SJCRH30 (cell line): ENCODE data around the gene VTCN1. TPM values are rescaled to one million over a fixed set of nuclear protein-coding genes. Genes with fewer than 3 reads are reported as not detected.
"Not testable (repeated sequence)": the region's sequence is repeated elsewhere in the genome, so short reads cannot be mapped to it uniquely, and the experiment has no call there.

ENCODE experiments used
- DNase-seq, 2 experiments: peaks; one replicate each; pipeline ENCODE4 v3.0.0-alpha.2; 2015 to 2020
- H3K27ac ChIP-seq: fragments of 250-450 bp; sonication (Bioruptor Pico); 2 replicates; pipeline ENCODE4 v1.5.1; 2020; ENCODE audit warnings: mild to moderate bottlenecking, moderate library complexity
- H3K27me3 ChIP-seq: fragments of 250-450 bp; sonication (Bioruptor Pico); 2 replicates; pipeline ENCODE4 v1.5.1; 2020; ENCODE audit warnings: mild to moderate bottlenecking, moderate library complexity
- H3K36me3 ChIP-seq: fragments of 250-450 bp; sonication (Bioruptor Pico); 2 replicates; pipeline ENCODE4 v1.5.1; 2020; ENCODE audit warnings: mild to moderate bottlenecking, moderate library complexity
- H3K4me1 ChIP-seq: fragments of 250-450 bp; sonication (Bioruptor Pico); 2 replicates; pipeline ENCODE4 v1.5.1; 2020; ENCODE audit warnings: mild to moderate bottlenecking, moderate library complexity
- H3K4me3 ChIP-seq: fragments of 250-450 bp; sonication (Bioruptor Pico); 2 replicates; pipeline ENCODE4 v1.5.1; 2020; ENCODE audit warnings: mild to moderate bottlenecking, moderate library complexity
- H3K9me3 ChIP-seq: fragments of 250-450 bp; sonication (Bioruptor Pico); replicated peaks from 2 replicates; pipeline ENCODE4 v1.5.1; 2020; ENCODE audit warnings: mild to moderate bottlenecking, moderate library complexity
- total RNA-seq: library from RNA; depleted of rRNA; stranded (reverse); fragments of >200 nt; shearing (Covaris generic); gene quantifications from 2 replicates; pipeline ENCODE4 v1.2.3, GENCODE V29; 2014

Gene VTCN1
- total RNA-seq, 1 experiment from 2014 or later: 0.40 TPM

DNA sequence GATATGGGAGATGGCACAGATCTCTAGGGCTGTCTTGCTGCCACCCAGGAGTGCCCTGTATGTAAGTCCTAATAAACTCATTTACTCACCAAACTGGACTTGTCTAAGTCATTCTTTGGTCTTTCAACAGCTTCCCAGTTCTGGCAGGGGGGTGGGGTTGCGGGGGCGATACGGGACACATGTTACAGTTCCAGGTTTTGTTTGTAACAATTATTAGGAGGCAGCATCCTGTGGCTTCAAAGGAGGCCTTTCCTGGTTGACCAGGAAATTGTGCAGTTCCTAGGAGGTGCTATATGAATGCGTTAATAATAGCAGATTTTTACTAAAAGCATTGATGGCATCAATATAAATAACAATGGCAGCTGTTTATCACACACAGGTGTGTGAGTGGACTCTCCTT, 46.5 kb downstream of the VTCN1 start:
- Histone ChIP-seq H3K27me3 (no peaks in the 10 kb centered on the region), H3K4me1 (peaks cover 36% of the 10 kb centered on the region), H3K9me3 (no peaks in the 10 kb centered on the region), H3K27ac (no peak overlapping the region), H3K36me3 (no peaks in the 10 kb centered on the region), H3K4me3 (no peak overlapping the region)
- no peak for DNase-seq

DNA sequence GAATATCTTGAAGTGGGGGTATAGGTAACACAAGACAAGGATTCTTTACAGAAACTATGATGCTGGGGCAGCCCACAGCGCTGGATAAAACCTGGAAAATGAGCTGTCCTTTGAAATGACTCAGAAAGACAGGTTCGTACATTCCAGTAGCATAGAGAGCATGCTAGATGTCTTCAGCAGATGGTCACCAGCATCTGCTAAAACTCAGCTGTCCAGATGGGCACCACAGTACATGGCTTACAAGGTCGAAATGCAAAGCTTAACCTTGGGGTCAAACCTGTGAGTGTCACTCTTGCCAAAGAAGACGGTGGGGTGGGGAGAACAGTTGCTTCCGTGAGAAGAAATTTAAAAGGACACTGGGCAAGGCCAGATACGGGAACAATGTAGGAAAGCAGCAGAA, 47.9 kb downstream of the VTCN1 start:
- Histone ChIP-seq H3K4me3 (no peak overlapping the region), H3K27me3 (no peaks in the 10 kb centered on the region), H3K27ac (peak overlapping the region; percentile 65), H3K36me3 (no peaks in the 10 kb centered on the region), H3K4me1 (peaks cover 36% of the 10 kb centered on the region), H3K9me3 (no peaks in the 10 kb centered on the region)
- peak; percentile 86 to 88 for DNase-seq

DNA sequence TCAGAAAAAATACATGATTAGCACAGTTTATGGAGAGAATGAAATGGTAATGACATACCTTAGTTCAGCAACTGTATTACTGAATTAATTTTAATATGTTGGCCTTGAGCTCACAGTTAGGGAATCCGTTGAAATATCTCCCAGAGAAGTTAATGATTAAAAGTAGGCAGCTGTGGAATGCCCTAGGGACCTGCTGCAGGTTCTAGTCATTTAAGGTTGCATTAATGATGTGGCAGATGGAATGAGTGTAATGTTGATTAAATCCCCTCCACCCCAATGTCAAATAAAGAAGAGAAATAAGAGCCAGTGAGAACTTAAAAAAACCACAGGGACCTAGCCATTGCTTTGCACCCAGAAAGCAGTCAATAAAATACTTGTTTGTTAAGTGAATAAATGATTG, 48.8 kb downstream of the VTCN1 start:
- H3K4me3 ChIP-seq: no peak overlapping the region
- peak overlapping the region; percentile 65 for H3K27ac ChIP-seq
- H3K9me3 ChIP-seq: no peaks in the 10 kb centered on the region
- no peaks in the 10 kb centered on the region for H3K27me3 ChIP-seq
- DNase-seq: peak in 1 of 2 experiments; percentile 38
- peaks cover 36% of the 10 kb centered on the region for H3K4me1 ChIP-seq
- H3K36me3 ChIP-seq: no peaks in the 10 kb centered on the region

DNA sequence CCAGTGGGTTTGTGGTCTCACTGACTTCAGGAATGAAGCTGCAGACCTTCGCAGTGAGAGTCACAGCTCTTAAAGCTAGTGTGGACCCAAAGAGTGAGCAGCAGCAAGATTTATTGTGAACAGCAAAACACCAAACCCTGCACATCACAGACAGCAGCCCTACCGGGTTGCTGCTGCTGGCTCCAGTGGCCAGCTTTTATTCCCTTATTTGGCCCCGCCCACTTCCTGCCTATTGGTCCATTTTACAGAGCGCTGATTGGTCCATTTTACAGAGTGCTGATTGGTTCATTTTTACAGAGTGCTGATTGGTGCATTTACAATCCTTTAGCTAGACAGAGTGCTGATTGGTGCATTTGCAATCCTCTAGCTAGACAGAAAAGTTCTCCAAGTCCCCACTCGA, 59.4 kb downstream of the VTCN1 start:
- not testable (repeated sequence) for H3K27ac ChIP-seq, H3K9me3 ChIP-seq, H3K36me3 ChIP-seq, DNase-seq, H3K4me3 ChIP-seq, H3K27me3 ChIP-seq
- peaks cover 25% of the 10 kb centered on the region for H3K4me1 ChIP-seq

DNA sequence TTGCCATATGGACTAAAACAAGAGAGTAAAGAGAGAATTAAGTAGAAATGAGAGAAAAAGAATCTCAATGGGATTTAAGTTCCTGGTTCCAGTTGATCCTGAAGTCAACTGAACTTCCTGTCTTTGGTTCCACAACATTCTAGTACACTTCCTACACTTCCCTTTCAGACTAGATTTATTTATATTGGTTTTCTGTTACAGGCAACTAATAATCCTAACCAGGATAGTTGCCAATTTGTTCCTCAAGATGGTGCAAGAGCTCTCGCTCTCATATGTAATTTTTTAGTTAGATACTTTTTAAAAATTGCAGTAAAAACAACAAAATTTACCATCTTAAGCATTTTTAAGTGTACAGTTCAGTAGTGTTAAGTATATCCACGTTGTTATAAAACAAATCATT, 60.4 kb downstream of the VTCN1 start:
- H3K4me1 ChIP-seq: peaks cover 29% of the 10 kb centered on the region
- no peak overlapping the region for H3K27ac ChIP-seq
- no peaks in the 10 kb centered on the region for H3K27me3 ChIP-seq
- H3K9me3 ChIP-seq: no peaks in the 10 kb centered on the region; the same call in 1 of the 2 replicates
- H3K4me3 ChIP-seq: no peak overlapping the region
- DNase-seq: no peak
- H3K36me3 ChIP-seq: no peaks in the 10 kb centered on the region; the same call in 1 of the 2 replicates

DNA sequence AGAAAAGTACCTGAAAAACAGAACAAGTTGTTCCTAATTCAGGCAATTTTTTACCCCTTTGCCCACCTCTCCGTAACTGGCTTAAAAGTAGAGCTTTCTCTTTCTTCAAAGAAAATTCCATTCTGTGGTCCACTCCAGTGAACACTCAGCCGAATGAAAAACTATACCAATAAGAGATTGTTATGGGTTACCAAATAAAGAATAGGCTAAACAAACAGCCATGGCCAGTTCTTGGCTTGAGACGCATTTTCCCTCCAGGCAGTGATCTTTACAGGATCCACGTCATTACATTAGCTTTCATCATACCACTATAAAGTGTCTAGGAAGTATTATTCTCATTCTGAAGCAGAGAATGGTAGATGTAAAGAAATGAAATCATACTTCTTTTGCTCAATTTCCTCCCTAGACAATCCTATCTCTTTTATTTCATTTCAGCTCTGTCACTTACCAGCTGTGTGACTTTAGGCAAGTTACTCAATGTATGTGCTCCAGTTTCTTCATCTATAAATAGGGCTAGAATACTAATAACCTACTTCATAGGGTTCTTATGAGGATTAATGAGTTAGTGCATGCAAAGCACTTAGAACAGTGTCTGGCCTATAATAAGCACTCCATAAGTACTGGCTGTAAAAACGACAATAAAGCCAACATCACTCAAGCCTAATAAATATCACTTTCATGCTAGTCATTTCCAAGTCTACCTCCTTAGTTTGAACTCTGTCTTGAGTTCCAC, 62.7 kb downstream of the VTCN1 start:
- Histone ChIP-seq H3K27ac (peak overlapping the region; percentile 77), H3K9me3 (no peaks in the 10 kb centered on the region; the same call in 1 of the 2 replicates), H3K36me3 (no peaks in the 10 kb centered on the region; the same call in 1 of the 2 replicates), H3K4me1 (peaks cover 29% of the 10 kb centered on the region), H3K27me3 (no peaks in the 10 kb centered on the region), H3K4me3 (peak overlapping the region; percentile 10)
- DNase-seq: no peak

DNA sequence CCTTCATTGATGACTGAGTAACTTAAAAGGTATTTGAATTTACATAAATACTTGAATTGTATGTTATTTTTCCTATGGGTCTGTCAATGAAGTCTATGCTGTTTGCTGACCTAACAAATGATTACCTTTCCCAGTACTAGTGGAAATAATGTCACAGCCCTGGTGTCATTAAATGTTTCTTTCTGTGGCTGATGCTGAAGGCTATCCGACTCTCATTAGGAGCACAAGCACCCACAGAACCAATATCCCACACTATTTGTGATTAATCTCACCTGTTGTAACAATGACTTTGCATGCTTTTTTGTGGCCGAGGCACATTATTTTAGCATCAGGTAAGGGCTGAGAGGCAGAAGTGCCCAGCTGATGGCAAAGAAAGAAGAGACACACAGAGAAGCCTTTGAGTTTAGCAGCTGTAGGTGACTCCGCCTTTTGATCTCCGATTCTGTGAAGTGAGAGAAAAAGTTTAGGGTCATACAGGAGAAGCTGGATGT, 63.3 kb downstream of the VTCN1 start:
- Histone ChIP-seq H3K27ac (peak overlapping the region; percentile 77), H3K27me3 (no peaks in the 10 kb centered on the region), H3K36me3 (no peaks in the 10 kb centered on the region; the same call in 1 of the 2 replicates), H3K4me3 (peak overlapping the region; percentile 10), H3K4me1 (peaks cover 29% of the 10 kb centered on the region), H3K9me3 (no peaks in the 10 kb centered on the region; the same call in 1 of the 2 replicates)
- peak in 1 of 2 experiments; percentile 28 for DNase-seq

DNA sequence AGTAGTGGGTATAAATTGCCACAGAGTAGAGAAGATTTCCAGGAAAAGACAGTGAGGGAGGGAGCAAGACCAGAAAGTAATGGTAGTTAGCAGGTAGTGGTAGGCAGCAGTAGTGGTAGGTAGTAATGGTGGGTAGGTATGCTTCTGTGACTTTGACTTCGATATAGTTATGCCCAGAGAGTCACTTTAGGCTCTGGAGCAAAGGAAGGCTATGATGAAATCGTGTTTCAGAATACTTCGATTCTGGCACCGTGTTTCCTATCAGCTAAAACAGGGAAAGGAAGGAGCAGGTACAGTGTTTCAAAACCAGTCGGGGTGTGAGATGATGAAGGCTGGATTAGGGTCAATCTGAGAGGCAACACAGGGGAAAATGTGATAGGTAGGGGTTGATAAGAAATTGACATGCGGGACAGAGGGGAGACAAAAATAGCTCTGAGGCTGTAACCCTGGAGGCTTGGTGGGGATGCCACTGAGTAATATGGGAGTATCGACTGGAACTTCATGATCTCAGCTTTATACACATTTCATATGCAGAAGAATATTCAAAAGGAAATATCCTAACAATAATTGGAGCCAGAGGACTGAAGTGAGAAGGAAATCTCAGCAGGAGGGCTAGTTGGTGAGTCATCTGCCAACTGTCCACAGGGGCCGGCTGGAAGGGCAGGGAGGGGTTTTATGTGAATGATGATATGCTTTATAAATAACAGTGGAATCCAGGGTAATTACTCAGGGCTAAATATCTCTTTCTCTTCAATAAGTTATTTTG, 64.0 kb downstream of the VTCN1 start:
- Histone ChIP-seq H3K27ac (peak overlapping the region; percentile 77), H3K36me3 (no peaks in the 10 kb centered on the region; the same call in 1 of the 2 replicates), H3K27me3 (no peaks in the 10 kb centered on the region), H3K4me3 (peak overlapping the region; percentile 7), H3K4me1 (peaks cover 29% of the 10 kb centered on the region), H3K9me3 (no peaks in the 10 kb centered on the region; the same call in 1 of the 2 replicates)
- peak; percentile 79 to 81 for DNase-seq

DNA sequence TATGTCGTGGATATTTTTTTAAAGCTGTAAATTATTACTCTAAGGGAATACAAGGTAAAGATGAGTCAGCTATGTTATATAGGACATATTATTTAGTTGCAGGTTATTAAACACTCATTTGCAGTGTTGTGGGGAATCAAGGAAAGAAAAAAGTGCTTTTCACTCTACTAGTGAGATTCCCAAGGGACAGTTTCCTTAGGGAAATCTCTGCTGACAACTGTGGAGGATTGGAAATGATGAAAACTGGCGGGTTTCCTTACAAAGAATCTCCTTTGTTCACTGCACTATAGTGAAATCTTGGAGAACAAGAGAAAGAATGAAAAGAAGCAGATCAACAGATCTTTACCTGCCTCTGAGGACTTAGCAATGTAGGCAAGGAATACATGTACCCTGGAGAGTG, 64.7 kb downstream of the VTCN1 start:
- peak overlapping the region; percentile 77 for H3K27ac ChIP-seq

DNA sequence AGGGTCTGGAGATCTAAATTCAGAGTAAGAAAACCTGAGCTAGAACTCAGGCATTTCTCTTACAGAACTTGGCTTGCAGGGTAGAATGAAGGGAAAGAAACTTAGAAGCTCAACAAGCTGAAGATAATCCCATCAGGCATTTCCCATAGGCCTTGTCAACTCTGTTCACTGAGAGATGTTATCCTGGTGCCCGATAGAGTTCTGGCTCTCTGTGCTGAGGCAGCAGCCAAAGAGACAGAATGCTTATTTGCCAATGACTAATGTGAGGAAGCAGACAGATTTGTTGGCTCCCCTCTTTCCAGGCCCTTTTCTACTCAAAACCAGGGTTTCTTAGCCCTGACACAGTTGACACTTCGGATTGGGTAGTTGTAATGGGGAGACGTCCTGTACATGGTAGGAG, 66.9 kb downstream of the VTCN1 start:
- Histone ChIP-seq H3K9me3 (no peaks in the 10 kb centered on the region; the same call in 1 of the 2 replicates), H3K4me3 (no peak overlapping the region), H3K36me3 (no peaks in the 10 kb centered on the region), H3K27me3 (no peaks in the 10 kb centered on the region), H3K4me1 (peaks cover 32% of the 10 kb centered on the region), H3K27ac (no peak overlapping the region)
- no peak for DNase-seq

More for the DNA sequence above, 64.7 kb downstream of the VTCN1 start:
- DNase-seq: peak in 1 of 2 experiments; percentile 51
- no peak overlapping the region for H3K4me3 ChIP-seq
- no peaks in the 10 kb centered on the region for H3K36me3 ChIP-seq
- H3K4me1 ChIP-seq: peaks cover 29% of the 10 kb centered on the region
- H3K27me3 ChIP-seq: no peaks in the 10 kb centered on the region
- no peaks in the 10 kb centered on the region for H3K9me3 ChIP-seq

DNA sequence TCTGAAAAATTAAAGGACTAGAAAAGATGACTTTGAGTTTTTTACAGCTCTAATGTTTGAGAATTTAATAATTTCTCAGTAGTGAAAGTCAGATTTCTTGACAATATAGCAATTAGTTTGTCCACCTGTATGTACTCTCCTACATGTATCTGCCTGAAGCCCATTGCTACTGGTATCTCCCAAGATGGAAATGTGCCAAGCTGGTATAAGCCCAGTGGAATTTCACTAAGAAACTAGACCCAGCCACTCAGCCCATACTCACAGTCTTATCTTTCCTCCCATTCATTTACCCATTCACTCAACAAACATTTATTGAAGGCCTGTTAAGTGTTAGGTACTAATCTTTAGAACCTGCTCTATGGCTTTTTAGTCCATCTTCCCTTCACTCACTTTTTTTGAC, 67.6 kb downstream of the VTCN1 start:
- no peaks in the 10 kb centered on the region; the same call in 1 of the 2 replicates for H3K9me3 ChIP-seq
- H3K27me3 ChIP-seq: no peaks in the 10 kb centered on the region
- peaks cover 33% of the 10 kb centered on the region for H3K4me1 ChIP-seq
- H3K36me3 ChIP-seq: no peaks in the 10 kb centered on the region
- no peak overlapping the region for H3K27ac ChIP-seq
- H3K4me3 ChIP-seq: no peak overlapping the region
- no peak for DNase-seq

DNA sequence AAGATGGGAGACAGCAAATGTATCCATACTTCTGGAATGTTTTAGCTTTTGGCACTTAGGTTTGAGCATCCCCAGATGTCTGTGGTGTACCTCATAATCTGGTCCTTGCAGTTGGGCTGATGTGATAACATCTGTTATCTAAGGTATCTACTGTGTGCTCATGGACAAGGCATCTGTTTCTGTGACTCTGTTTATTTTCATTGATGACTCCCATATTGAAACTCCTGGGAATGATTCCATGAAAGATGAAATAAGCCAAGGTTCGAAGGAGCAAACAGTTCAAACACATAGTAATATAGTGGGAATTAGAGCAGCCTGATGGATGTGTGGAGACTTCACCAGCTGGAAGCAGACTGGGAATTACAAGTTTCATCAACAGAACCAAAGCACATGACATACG, 68.5 kb downstream of the VTCN1 start:
- Histone ChIP-seq H3K27ac (no peak overlapping the region), H3K36me3 (no peaks in the 10 kb centered on the region), H3K4me3 (no peak overlapping the region), H3K4me1 (peaks cover 31% of the 10 kb centered on the region), H3K27me3 (no peaks in the 10 kb centered on the region), H3K9me3 (no peaks in the 10 kb centered on the region; the same call in 1 of the 2 replicates)
- DNase-seq: no peak

DNA sequence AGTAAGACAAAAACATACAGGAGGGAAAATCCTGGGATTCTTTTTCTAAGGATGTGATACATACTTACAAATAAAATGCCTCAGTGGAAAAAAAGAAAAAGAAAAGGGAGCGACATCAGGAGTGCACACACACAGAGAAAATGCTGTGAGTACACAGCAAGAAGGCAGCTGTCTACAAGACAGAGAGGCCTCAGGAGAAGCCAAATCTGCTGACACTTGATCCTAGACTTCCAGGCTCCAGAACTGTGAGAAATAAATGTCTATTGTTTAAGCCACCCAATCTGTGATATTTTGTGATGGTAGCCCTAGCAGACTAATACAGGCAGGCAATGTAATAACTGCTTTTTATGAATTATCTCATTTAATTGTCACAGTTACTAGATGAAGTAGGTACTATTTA, 72.2 kb downstream of the VTCN1 start:
- Histone ChIP-seq H3K36me3 (no peaks in the 10 kb centered on the region), H3K27ac (peak overlapping the region; percentile 29), H3K9me3 (peaks cover 2% of the 10 kb centered on the region; the same call in 1 of the 2 replicates), H3K4me1 (peaks cover 18% of the 10 kb centered on the region), H3K27me3 (no peaks in the 10 kb centered on the region), H3K4me3 (no peak overlapping the region)
- DNase-seq: peak; percentile 55 to 75

DNA sequence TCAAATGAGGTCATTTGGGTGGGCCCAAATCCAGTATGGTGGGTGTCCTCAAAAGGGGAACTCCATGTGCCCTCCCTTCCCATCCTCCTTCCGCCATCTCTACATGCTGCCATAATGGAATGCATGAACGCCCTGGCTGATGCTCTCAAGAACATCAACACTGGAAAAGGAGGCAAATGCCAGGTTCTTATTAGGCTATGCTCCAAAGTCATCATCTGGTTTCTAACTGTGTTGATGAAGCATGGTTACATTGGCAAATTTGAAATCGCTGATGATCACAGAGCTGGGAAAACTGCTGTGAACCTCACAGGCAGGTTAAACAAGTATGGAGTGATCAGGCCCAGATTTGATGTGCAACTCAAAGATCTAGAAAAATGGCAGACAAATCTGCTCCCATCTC, 72.6 kb downstream of the VTCN1 start:
- Histone ChIP-seq H3K4me1 (peaks cover 18% of the 10 kb centered on the region), H3K9me3 (peaks cover 2% of the 10 kb centered on the region; the same call in 1 of the 2 replicates), H3K27me3 (no peaks in the 10 kb centered on the region), H3K36me3 (no peaks in the 10 kb centered on the region), H3K27ac (peak overlapping the region; percentile 29), H3K4me3 (no peak overlapping the region)
- no peak for DNase-seq
